MM.1S (cell line): ENCODE data around the gene SECISBP2.

Source experiments
- DNase-seq: peaks from one replicate; pipeline ENCODE4 v3.0.0-alpha.2; 2015
- H2AFZ ChIP-seq: fragments of 300-600 bp; sonication (generic); 2 replicates; pipeline ENCODE4 v1.6.0; 2016; ENCODE audit warnings: antibody characterized with exemption, low read length
- H3F3A ChIP-seq: fragments of 300-600 bp; sonication (generic); 2 replicates; pipeline ENCODE4 v1.6.1; 2016; ENCODE audit warnings: mild to moderate bottlenecking, antibody characterized with exemption, low read length, moderate library complexity, mixed read lengths; ENCODE audit not compliant: insufficient read depth
- H3K27ac ChIP-seq: fragments of 300-600 bp; sonication (generic); 2 replicates; pipeline ENCODE4 v1.5.1; 2016; ENCODE audit warnings: mild to moderate bottlenecking, low read length
- H3K27me3 ChIP-seq: fragments of 300-600 bp; sonication (generic); replicated peaks from 2 replicates; pipeline ENCODE4 v1.6.0; 2016; ENCODE audit warnings: low read length; ENCODE audit not compliant: insufficient read depth
- H3K36me3 ChIP-seq: fragments of 300-600 bp; sonication (generic); replicated peaks from 2 replicates; pipeline ENCODE4 v1.6.1; 2016; ENCODE audit warnings: mild to moderate bottlenecking, low read length, mixed read lengths; ENCODE audit not compliant: insufficient read depth
- H3K4me1 ChIP-seq: fragments of 300-600 bp; sonication (generic); 2 replicates; pipeline ENCODE4 v1.6.1; 2016; ENCODE audit warnings: low read length, mixed read lengths
- H3K4me2 ChIP-seq: fragments of 300-600 bp; sonication (generic); 2 replicates; pipeline ENCODE4 v1.6.0; 2016; ENCODE audit warnings: low read depth, low read length
- H3K4me3 ChIP-seq: fragments of 300-600 bp; sonication (generic); 2 replicates; pipeline ENCODE4 v1.5.1; 2016; ENCODE audit warnings: low read length, mixed read lengths
- H3K79me2 ChIP-seq: fragments of 300-600 bp; sonication (generic); 2 replicates; pipeline ENCODE4 v1.6.1; 2016; ENCODE audit warnings: mixed run types, low read length, mixed read lengths
- H3K9ac ChIP-seq: fragments of 300-600 bp; sonication (generic); 2 replicates; pipeline ENCODE4 v1.6.1; 2016; ENCODE audit warnings: low read length, mixed read lengths
- H3K9me2 ChIP-seq: fragments of 300-600 bp; sonication (generic); replicated peaks from 2 replicates; pipeline ENCODE4 v1.6.1; 2016; ENCODE audit warnings: mild to moderate bottlenecking, low read length, mixed read lengths; ENCODE audit not compliant: insufficient read depth
- H3K9me3 ChIP-seq: fragments of 300-600 bp; sonication (generic); replicated peaks from 2 replicates; pipeline ENCODE4 v1.6.1; 2016; ENCODE audit warnings: mild to moderate bottlenecking, low read length, mixed read lengths; ENCODE audit not compliant: insufficient read depth
- H4K20me1 ChIP-seq: fragments of 300-600 bp; sonication (generic); 2 replicates; pipeline ENCODE4 v1.6.1; 2016; ENCODE audit warnings: mild to moderate bottlenecking, low read length, moderate library complexity, mixed read lengths; ENCODE audit not compliant: insufficient read depth
- EZH2 ChIP-seq: fragments of 300-600 bp; sonication (generic); optimal IDR thresholded peaks from 2 replicates; pipeline ENCODE3; 2017; ENCODE audit warnings: low read depth, mild to moderate bottlenecking, antibody characterized with exemption, low read length, mixed read lengths
- EZH2phosphoT487 ChIP-seq: fragments of 300-600 bp; sonication (generic); IDR thresholded peaks from 2 replicates; pipeline ENCODE4 v1.6.1; 2018; ENCODE audit warnings: antibody characterized with exemption, low read length
- TF ChIP-seq, protein P1 (sequence below): fragments of 300-600 bp; sonication (generic); IDR thresholded peaks from 2 replicates; pipeline ENCODE4 v1.5.1; 2016; ENCODE audit warnings: antibody characterized with exemption, low read length, mixed read lengths

The SECISBP2 gene

DNA sequence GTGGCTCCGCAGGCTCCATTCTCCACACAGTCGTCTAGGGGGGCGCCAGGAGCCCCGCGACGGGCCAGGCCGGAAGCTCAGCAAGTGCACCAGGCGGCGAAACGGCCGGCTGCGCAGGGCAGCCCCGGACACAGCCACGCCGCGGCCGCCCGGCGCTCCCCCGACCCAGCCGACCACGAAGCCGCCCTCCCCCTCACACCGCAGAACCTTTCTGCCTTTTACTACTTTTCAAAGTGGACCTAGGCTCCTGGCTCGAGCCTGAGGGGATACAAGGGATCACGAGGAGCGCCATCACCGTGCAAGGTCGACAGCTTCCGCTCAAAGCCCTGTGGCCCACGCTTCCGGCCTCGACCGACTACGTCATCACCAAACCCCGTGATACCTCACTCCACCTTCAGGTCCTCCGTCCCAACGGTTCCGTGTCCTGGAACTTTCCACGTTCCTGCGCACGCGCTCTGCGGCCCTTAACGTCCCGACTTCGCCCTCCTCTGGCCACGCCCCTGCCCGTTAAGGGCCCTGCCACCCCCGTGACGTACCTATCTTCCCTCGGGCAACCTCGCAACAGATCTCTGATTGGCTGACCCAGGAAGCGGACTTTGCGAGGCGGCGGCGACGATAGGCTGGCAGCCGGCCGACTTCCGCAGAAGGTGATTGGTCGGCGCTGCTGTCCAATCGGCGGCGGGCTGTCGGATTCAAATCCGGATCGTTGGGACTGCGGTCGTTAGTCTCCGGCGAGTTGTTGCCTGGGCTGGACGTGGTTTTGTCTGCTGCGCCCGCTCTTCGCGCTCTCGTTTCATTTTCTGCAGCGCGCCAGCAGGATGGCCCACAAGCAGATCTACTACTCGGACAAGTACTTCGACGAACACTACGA is 7.6 kb upstream of the SECISBP2 start, which contains the start of gene CKS2:
TSS of gene CKS2 (plus strand) at position 721 of the 871 bp plus-strand sequence. CDS start at position 819, 98 bp downstream.
- H3K9ac ChIP-seq = peak within 1 kb of the TSS; percentile 97
- H3K27me3 ChIP-seq = no peaks in the 10 kb centered on the region
- no peaks in the 10 kb centered on the region for H3K9me2 ChIP-seq
- H2AFZ ChIP-seq = peak within 1 kb of the TSS; percentile 63
- H3F3A ChIP-seq = peaks cover 27% of the 10 kb centered on the region
- peaks cover 5% of the 10 kb centered on the region; the same call in 1 of the 2 replicates for H3K36me3 ChIP-seq
- H3K79me2 ChIP-seq = peaks cover 56% of the 10 kb centered on the region
- peak within 1 kb of the TSS; percentile 93 for H3K4me2 ChIP-seq
- peak; percentile 100 for DNase-seq
- peak within 1 kb of the TSS; percentile 94 for H3K27ac ChIP-seq
- peaks cover 13% of the 10 kb centered on the region; the same call in 1 of the 2 replicates for H4K20me1 ChIP-seq
- H3K9me3 ChIP-seq = no peaks in the 10 kb centered on the region
- peaks cover 26% of the 10 kb centered on the region for H3K4me1 ChIP-seq
- TF ChIP-seq EZH2phosphoT487 (no peak), EZH2 (no peak)
- peak within 1 kb of the TSS; percentile 94 for H3K4me3 ChIP-seq

DNA sequence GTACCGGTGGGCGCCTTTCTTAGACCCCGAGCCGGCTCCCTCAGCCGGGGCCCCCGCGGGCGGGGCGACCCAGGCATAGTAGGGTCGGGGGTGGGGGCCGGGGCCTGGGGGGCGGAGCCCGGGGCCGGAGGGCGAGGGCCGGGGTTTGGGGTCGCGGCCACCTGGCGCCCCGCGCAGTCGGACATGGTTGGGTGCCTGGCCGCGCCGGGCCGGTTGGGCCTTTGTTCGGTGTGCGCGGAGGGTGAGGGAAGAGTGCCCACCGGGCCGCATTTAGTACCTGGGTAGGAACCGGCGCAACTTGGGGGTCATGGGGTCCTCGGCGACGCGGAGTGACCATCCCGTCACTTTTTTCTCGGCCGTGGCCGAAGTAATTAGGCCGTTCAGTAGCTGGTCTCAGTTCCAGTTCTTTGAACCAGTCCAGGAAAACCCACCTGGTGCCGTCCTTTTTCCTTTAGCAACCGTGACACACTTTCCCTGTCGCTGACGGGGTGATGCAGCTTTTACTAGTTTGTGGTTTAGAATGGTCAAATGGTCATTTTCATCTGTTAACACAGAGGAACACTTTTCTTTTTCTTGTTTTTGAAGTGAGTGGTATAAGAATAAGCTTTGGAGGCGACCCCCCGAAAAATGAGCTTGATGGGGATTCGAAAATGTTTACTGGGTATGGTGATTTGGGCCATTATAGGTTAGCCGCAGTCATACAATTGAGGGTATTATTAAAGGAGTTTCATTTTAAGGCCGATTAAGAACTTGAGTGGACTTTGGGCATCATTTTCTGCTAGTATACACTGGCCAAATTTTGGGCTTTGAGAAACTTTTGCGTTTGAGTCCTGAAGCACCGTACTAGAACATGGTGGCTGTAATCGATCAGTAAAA is 6.7 kb upstream of the SECISBP2 start:
- H2AFZ ChIP-seq = no peak overlapping the region
- peak overlapping the region; percentile 93 for H3K4me2 ChIP-seq
- H4K20me1 ChIP-seq = peaks cover 13% of the 10 kb centered on the region; the same call in 1 of the 2 replicates
- H3K9me3 ChIP-seq = no peaks in the 10 kb centered on the region
- no peaks in the 10 kb centered on the region for H3K9me2 ChIP-seq
- H3F3A ChIP-seq = peaks cover 34% of the 10 kb centered on the region
- H3K27me3 ChIP-seq = no peaks in the 10 kb centered on the region
- peak overlapping the region; percentile 49; the same call in 1 of the 2 replicates for H3K27ac ChIP-seq
- TF ChIP-seq, protein P1, sequence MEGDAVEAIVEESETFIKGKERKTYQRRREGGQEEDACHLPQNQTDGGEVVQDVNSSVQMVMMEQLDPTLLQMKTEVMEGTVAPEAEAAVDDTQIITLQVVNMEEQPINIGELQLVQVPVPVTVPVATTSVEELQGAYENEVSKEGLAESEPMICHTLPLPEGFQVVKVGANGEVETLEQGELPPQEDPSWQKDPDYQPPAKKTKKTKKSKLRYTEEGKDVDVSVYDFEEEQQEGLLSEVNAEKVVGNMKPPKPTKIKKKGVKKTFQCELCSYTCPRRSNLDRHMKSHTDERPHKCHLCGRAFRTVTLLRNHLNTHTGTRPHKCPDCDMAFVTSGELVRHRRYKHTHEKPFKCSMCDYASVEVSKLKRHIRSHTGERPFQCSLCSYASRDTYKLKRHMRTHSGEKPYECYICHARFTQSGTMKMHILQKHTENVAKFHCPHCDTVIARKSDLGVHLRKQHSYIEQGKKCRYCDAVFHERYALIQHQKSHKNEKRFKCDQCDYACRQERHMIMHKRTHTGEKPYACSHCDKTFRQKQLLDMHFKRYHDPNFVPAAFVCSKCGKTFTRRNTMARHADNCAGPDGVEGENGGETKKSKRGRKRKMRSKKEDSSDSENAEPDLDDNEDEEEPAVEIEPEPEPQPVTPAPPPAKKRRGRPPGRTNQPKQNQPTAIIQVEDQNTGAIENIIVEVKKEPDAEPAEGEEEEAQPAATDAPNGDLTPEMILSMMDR = no peak
- TF ChIP-seq EZH2 = no peak
- TF ChIP-seq EZH2phosphoT487 = no peak
- peak overlapping the region; percentile 94 for H3K4me3 ChIP-seq
- no peak for DNase-seq
- H3K4me1 ChIP-seq = peaks cover 27% of the 10 kb centered on the region
- H3K9ac ChIP-seq = peak overlapping the region; percentile 85
- H3K79me2 ChIP-seq = peaks cover 64% of the 10 kb centered on the region
- H3K36me3 ChIP-seq = peaks cover 7% of the 10 kb centered on the region; the same call in 1 of the 2 replicates

DNA sequence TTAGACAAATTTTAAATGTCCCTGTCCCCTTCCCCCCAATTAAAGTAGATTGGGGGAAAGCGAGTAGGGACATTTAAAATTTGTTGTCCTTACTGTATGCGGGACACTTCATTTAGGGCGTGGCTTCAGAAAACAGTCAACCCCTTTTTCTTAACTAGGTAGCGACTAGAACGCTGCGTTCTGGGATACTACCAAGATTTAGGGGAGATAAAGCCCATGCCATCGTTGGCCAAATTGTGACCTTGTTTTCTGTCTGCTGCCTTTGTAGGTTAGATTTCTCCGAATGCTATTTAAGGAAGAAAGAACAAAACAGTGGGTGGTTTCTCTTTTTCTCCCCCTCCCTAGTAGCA is 6.1 kb upstream of the SECISBP2 start:
- Histone ChIP-seq H3K27me3 (no peaks in the 10 kb centered on the region), H3K4me2 (peak overlapping the region; percentile 93), H3K36me3 (peaks cover 12% of the 10 kb centered on the region; the same call in 1 of the 2 replicates), H3K4me1 (peaks cover 34% of the 10 kb centered on the region), H3K27ac (peak overlapping the region; percentile 49; the same call in 1 of the 2 replicates), H3K79me2 (peaks cover 71% of the 10 kb centered on the region), H3K9me2 (no peaks in the 10 kb centered on the region), H4K20me1 (peaks cover 13% of the 10 kb centered on the region; the same call in 1 of the 2 replicates), H3K4me3 (peak overlapping the region; percentile 94), H3K9ac (peak overlapping the region; percentile 85), H3F3A (peaks cover 40% of the 10 kb centered on the region), H2AFZ (no peak overlapping the region), H3K9me3 (no peaks in the 10 kb centered on the region)
- DNase-seq = peak; percentile 49
- no peak for TF ChIP-seq EZH2
- TF ChIP-seq, protein P1 = no peak
- TF ChIP-seq EZH2phosphoT487 = no peak
